GM20000 (cell line): ENCODE data around the gene PCGF5.

Source experiments
- DNase-seq: peaks from one replicate; pipeline ENCODE4 v3.0.0; 2012; ENCODE audit warnings: low spot score
- CTCF ChIP-seq: IDR thresholded peaks from 2 replicates; pipeline ENCODE4 v1.5.1; 2012; ENCODE audit warnings: mild to moderate bottlenecking, control low read depth; ENCODE audit errors: extremely low read depth, missing control alignments

PCGF5 gene

GRCh38 chr10:91200314-91201212 is 19.9 kb upstream of the PCGF5 start:
- TF ChIP-seq CTCF, result no peak
- no peak for DNase-seq

GRCh38 chr10:91201213-91201996 is 19.1 kb upstream of the PCGF5 start:
- no peak for TF ChIP-seq CTCF
- DNase-seq, result no peak

GRCh38 chr10:91206427-91206826 is 14.0 kb upstream of the PCGF5 start:
- no peak for DNase-seq
- no peak for TF ChIP-seq CTCF

GRCh38 chr10:91206837-91207474 is 13.5 kb upstream of the PCGF5 start:
- TF ChIP-seq CTCF, result no peak
- DNase-seq, result no peak

DNA sequence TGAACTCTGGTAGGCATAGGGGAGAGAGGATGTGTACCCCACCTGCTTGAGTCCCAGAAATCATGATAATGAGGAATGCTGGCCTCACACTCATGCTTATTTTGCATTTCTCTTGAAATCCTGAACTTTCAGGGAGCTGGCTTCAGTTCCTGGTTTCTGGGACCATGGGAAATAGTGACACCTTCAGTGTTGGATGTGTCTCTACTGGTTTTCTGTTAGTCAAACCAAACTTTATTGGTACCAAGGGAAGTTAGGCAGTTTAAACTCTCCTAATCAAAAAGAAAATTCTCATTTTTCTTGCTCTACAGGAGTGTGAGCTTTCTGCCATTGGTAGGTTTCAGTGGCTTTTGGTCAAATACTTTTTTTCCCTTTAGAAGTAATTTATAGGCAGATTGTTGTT is 11.8 kb upstream of the PCGF5 start:
- no peak for DNase-seq
- no peak for TF ChIP-seq CTCF

GRCh38 chr10:91210014-91210413 is 10.4 kb upstream of the PCGF5 start:
- TF ChIP-seq CTCF, result no peak
- no peak for DNase-seq

DNA sequence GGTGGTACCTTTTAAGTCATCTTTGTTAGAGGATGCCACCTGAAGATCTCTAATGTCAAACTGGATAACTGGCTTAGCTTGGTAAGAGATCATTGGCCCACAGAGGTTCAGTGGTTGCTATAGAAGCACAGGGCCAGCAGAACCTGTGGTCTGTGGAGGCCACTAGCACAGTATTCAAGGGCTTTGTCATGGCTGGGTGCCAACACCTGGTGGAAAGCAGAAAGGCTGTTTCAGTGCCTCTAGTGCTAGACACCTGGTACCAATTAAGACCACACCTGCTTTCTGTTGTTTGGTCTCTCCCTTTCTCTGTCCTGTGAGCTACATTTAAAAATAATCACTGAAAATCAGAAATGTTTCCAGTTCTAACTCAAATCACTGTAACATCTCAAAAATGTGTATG is 10.0 kb upstream of the PCGF5 start:
- DNase-seq, result no peak
- no peak for TF ChIP-seq CTCF
